ENCODE results near the gene APOBEC3B. TPM values are rescaled to one million over a fixed set of nuclear protein-coding genes. Genes with fewer than 3 reads are reported as not detected.

Gene APOBEC3B
- 0.23 and 0.34 TPM in 2 replicates for total RNA-seq

GRCh38 chr22:38981992-38982927, at the start of gene APOBEC3B:
Gene APOBEC3B (plus strand): TSS chr22:38982347. CDS start chr22:38982454, 107 bp downstream.

GRCh38 chr22:38957046-38957770, 24.9 kb upstream of the APOBEC3B start, which contains the start of gene APOBEC3A:
Gene APOBEC3A (plus strand): TSS chr22:38957609. CDS start chr22:38957692, 83 bp downstream.

GRCh38 chr22:39013942-39014722, 32.0 kb downstream of the APOBEC3B start, which contains the start of gene APOBEC3C:
Gene APOBEC3C (plus strand): TSS chr22:39014257. CDS start chr22:39014363, 106 bp downstream.

GRCh38 chr22:39040538-39041296, 58.6 kb downstream of the APOBEC3B start, which contains the start of gene APOBEC3F:
Gene APOBEC3F (plus strand): TSS chr22:39040864. CDS start chr22:39040961, 97 bp downstream.

Other genes starting within 250 kb of the APOBEC3B start
- gene SUN2, start 226.3 kb upstream of the APOBEC3B start, total RNA-seq = 90.9 and 94.3 TPM in 2 replicates
- 15.5 and 15.6 TPM in 2 replicates for gene DNAL4, start 188.2 kb upstream of the APOBEC3B start, total RNA-seq
- gene NPTXR, start 138.3 kb upstream of the APOBEC3B start, total RNA-seq = 5.4 and 8.5 TPM in 2 replicates
- gene CBX6, start 110.1 kb upstream of the APOBEC3B start, total RNA-seq = 57.4 and 62.0 TPM in 2 replicates
- gene APOBEC3A, start 24.7 kb upstream of the APOBEC3B start, total RNA-seq = not detected in 2 replicates
- 15.9 and 30.5 TPM in 2 replicates for gene APOBEC3C, start 31.9 kb downstream of the APOBEC3B start, total RNA-seq
- gene APOBEC3D, start 38.8 kb downstream of the APOBEC3B start, total RNA-seq = 0.58 and 6.6 TPM in 2 replicates
- gene APOBEC3F, start 58.5 kb downstream of the APOBEC3B start, total RNA-seq = 1.5 and 8.9 TPM in 2 replicates
- gene APOBEC3G, start 94.9 kb downstream of the APOBEC3B start, total RNA-seq = 5.4 and 9.2 TPM in 2 replicates
- gene APOBEC3H, start 114.9 kb downstream of the APOBEC3B start, total RNA-seq = not detected in 2 replicates
- 0.70 and 5.3 TPM in 2 replicates for gene CBX7, start 170.3 kb downstream of the APOBEC3B start, total RNA-seq

All from pericardium fibroblast (primary cell).